Thymus (tissue), 11 donors: ENCODE measurements around the gene ZNF862. TPM values are rescaled to one million over a fixed set of nuclear protein-coding genes. Genes with fewer than 3 reads are reported as not detected.

ENCODE experiments used
- DNase-seq, 9 donors: peaks; one replicate each; pipeline ENCODE4 v3.0.0-alpha.2; 2013; ENCODE audit warnings: low spot score in 9 of 9, low read depth in 6 of 9, missing footprints in 1 of 9
- H3K27ac ChIP-seq, 2 donors: one replicate each; pipeline ENCODE4 v1.5.1; 2013; ENCODE audit warnings: control low read depth in 1 of 2, low read depth in 1 of 2, low read length in 1 of 2, mild to moderate bottlenecking in 1 of 2, moderate library complexity in 1 of 2
- H3K27me3 ChIP-seq, 2 donors: one replicate each; pipeline ENCODE4 v1.5.1; 2013; ENCODE audit warnings: low read length in 1 of 2; ENCODE audit not compliant: control insufficient read depth in 2 of 2, insufficient read depth in 1 of 2
- H3K36me3 ChIP-seq, 2 donors: one replicate each; pipeline ENCODE4 v1.5.1; 2013; ENCODE audit warnings: low read length in 1 of 2, mild to moderate bottlenecking in 1 of 2, moderate library complexity in 1 of 2; ENCODE audit not compliant: control insufficient read depth in 2 of 2, insufficient read depth in 2 of 2
- H3K4me1 ChIP-seq, 2 donors: one replicate each; pipeline ENCODE4 v1.5.1; 2013; ENCODE audit warnings: low read length in 2 of 2; ENCODE audit not compliant: control insufficient read depth in 2 of 2, insufficient read depth in 2 of 2
- H3K4me3 ChIP-seq, 2 donors: one replicate each; pipeline ENCODE4 v1.5.1; 2013; ENCODE audit warnings: low read length in 2 of 2, control low read depth in 1 of 2, mild to moderate bottlenecking in 1 of 2
- H3K9me3 ChIP-seq, 2 donors: one replicate each; pipeline ENCODE4 v1.5.1; 2013; ENCODE audit warnings: low read length in 1 of 2, mild to moderate bottlenecking in 1 of 2; ENCODE audit not compliant: control insufficient read depth in 2 of 2, insufficient read depth in 1 of 2
- WGBS: extraction: QIAGEN DNeasy Blood & Tissue Kit; methylation state at CpG from one replicate; pipeline ENCODE4 v1.1.7; 2013; 5-methylcytosine and 5-hydroxymethylcytosine counted together
- polyA plus RNA-seq: library from polyadenylated mRNA; stranded (reverse); fragments of 200-250 nt; gene quantifications from one replicate; pipeline ENCODE4 v1.2.3, GENCODE V29; 2013
- total RNA-seq: library from RNA; stranded (reverse); fragments of 120-200 nt; gene quantifications from one replicate; pipeline ENCODE4 v1.2.4, GENCODE V29; 2013
- donor health status: healthy.

The ZNF862 gene
- total and polyA plus RNA-seq, 2 donors: 9.0 to 15.8 TPM

- DNase-seq: no peak
- Histone ChIP-seq H3K4me1 (peaks cover 4 to 6% of the 10 kb centered on the region in 2 donors), H3K27ac (no peak overlapping the region), H3K4me3 (no peak overlapping the region), H3K36me3 (no peaks in the 10 kb centered on the region), H3K9me3 (no peaks in the 10 kb centered on the region), H3K27me3 (peaks cover 0 to 38% of the 10 kb centered on the region in 2 donors)
- 95% methylated on average over 12 of the region's 12 CpGs for WGBS
Measured at GRCh38 chr7:149833495-149834130, 4.6 kb upstream of the ZNF862 start.

- Histone ChIP-seq H3K9me3 (no peaks in the 10 kb centered on the region), H3K27me3 (peaks cover 0 to 37% of the 10 kb centered on the region in 2 donors), H3K4me3 (no peak overlapping the region), H3K4me1 (peaks cover 10 to 15% of the 10 kb centered on the region in 2 donors), H3K27ac (no peak overlapping the region), H3K36me3 (no peaks in the 10 kb centered on the region)
- DNase-seq: no peak
- WGBS: 94% methylated on average over 8 of the region's 8 CpGs
Measured at GRCh38 chr7:149834601-149835000, 3.6 kb upstream of the ZNF862 start.

GRCh38 chr7:149836434-149836833 lies 1.7 kb upstream of the ZNF862 start:
- WGBS: 47% methylated on average over 1 of the region's 1 CpG
- no peak for DNase-seq
- H3K36me3 ChIP-seq: no peaks in the 10 kb centered on the region

GRCh38 chr7:149837564-149838223 lies 481 bp upstream of the ZNF862 start:
- DNase-seq: no peak
- H3K27ac ChIP-seq: no peak overlapping the region
- 42% methylated on average over 17 of the region's 17 CpGs for WGBS
- H3K4me1 ChIP-seq: peaks cover 10 to 15% of the 10 kb centered on the region in 2 donors
- H3K27me3 ChIP-seq: peaks cover 0 to 17% of the 10 kb centered on the region in 2 donors
- H3K36me3 ChIP-seq: no peaks in the 10 kb centered on the region
- H3K9me3 ChIP-seq: no peaks in the 10 kb centered on the region
- no peak overlapping the region for H3K4me3 ChIP-seq

More at GRCh38 chr7:149836434-149836833, 1.7 kb upstream of the ZNF862 start:
- Histone ChIP-seq H3K4me3 (no peak overlapping the region), H3K27me3 (peaks cover 0 to 27% of the 10 kb centered on the region in 2 donors), H3K9me3 (no peaks in the 10 kb centered on the region), H3K27ac (no peak overlapping the region), H3K4me1 (peaks cover 10 to 15% of the 10 kb centered on the region in 2 donors)

GRCh38 chr7:149838992-149839408 lies 825 bp downstream of the ZNF862 start:
- H3K27me3 ChIP-seq: peaks cover 0 to 4% of the 10 kb centered on the region in 2 donors
- H3K27ac ChIP-seq: no peak overlapping the region
- WGBS: 44% methylated on average over 6 of the region's 6 CpGs
- peaks cover 10 to 15% of the 10 kb centered on the region in 2 donors for H3K4me1 ChIP-seq
- no peaks in the 10 kb centered on the region for H3K36me3 ChIP-seq
- DNase-seq: no peak
- peak overlapping the region; percentile 83 to 90 for H3K4me3 ChIP-seq
- H3K9me3 ChIP-seq: no peaks in the 10 kb centered on the region

- no peaks in the 10 kb centered on the region for H3K27me3 ChIP-seq
- H3K4me1 ChIP-seq: peaks cover 10 to 15% of the 10 kb centered on the region in 2 donors
- H3K36me3 ChIP-seq: peaks cover 7% of the 10 kb centered on the region in 2 donors
- H3K27ac ChIP-seq: no peak overlapping the region
- no peak overlapping the region for H3K4me3 ChIP-seq
- DNase-seq: no peak
- 99% methylated on average over 5 of the region's 5 CpGs for WGBS
- no peaks in the 10 kb centered on the region for H3K9me3 ChIP-seq
Measured at GRCh38 chr7:149839933-149840332, 1.8 kb downstream of the ZNF862 start.

- no peak overlapping the region for H3K4me3 ChIP-seq
- H3K27ac ChIP-seq: no peak overlapping the region
- 98% methylated on average over 9 of the region's 9 CpGs for WGBS
- DNase-seq: no peak
- H3K27me3 ChIP-seq: no peaks in the 10 kb centered on the region
- H3K4me1 ChIP-seq: peaks cover 6 to 9% of the 10 kb centered on the region in 2 donors
- H3K9me3 ChIP-seq: no peaks in the 10 kb centered on the region
- H3K36me3 ChIP-seq: peaks cover 22 to 30% of the 10 kb centered on the region in 2 donors
Measured at GRCh38 chr7:149843566-149843965, 5.4 kb downstream of the ZNF862 start.

GRCh38 chr7:149844445-149844844 lies 6.3 kb downstream of the ZNF862 start:
- no peak overlapping the region for H3K4me3 ChIP-seq
- peaks cover 22 to 33% of the 10 kb centered on the region in 2 donors for H3K36me3 ChIP-seq
- DNase-seq: no peak
- H3K27me3 ChIP-seq: peaks cover 0 to 2% of the 10 kb centered on the region in 2 donors
- no peaks in the 10 kb centered on the region for H3K9me3 ChIP-seq
- H3K4me1 ChIP-seq: peaks cover 11% of the 10 kb centered on the region in 2 donors
- WGBS: 89% methylated on average over 6 of the region's 6 CpGs
- H3K27ac ChIP-seq: no peak overlapping the region

- Histone ChIP-seq H3K9me3 (no peaks in the 10 kb centered on the region), H3K4me1 (peaks cover 16 to 17% of the 10 kb centered on the region in 2 donors), H3K36me3 (peaks cover 22 to 38% of the 10 kb centered on the region in 2 donors), H3K27ac (no peak overlapping the region), H3K4me3 (no peak overlapping the region), H3K27me3 (peaks cover 0 to 2% of the 10 kb centered on the region in 2 donors)
- 77% methylated on average over 5 of the region's 5 CpGs for WGBS
- DNase-seq: no peak
Measured at GRCh38 chr7:149845257-149845980, 7.2 kb downstream of the ZNF862 start.
